Gastroesophageal sphincter (tissue), 4 donors: Measurements from ENCODE around the gene NID2. TPM values are rescaled to one million over a fixed set of nuclear protein-coding genes. Genes with fewer than 3 reads are reported as not detected.

ENCODE experiments used
- ATAC-seq: fragments of 150-250 bp; one replicate; pipeline ENCODE4 v1.9.1; 2016; ENCODE audit warnings: mild to moderate bottlenecking, moderate library complexity
- H3K27ac ChIP-seq, 4 donors: fragments of 200-600 bp; sonication (generic) in 3 of 4; 1 replicate in 3 of 4; 2 replicates in 1 of 4; pipeline ENCODE4 v1.5.1; 2016 to 2019
- H3K27me3 ChIP-seq: fragments of 200-600 bp; sonication (generic); one replicate; pipeline ENCODE4 v1.5.1; 2019
- H3K36me3 ChIP-seq, 2 donors: fragments of 200-600 bp; sonication (generic); one replicate each; pipeline ENCODE4 v1.5.1; 2019; ENCODE audit warnings: control low read depth in 1 of 2
- H3K4me1 ChIP-seq, 3 donors: fragments of 200-600 bp; sonication (generic); 1 replicate in 2 of 3; 2 replicates in 1 of 3; pipeline ENCODE4 v1.5.1; 2016 to 2019; ENCODE audit warnings: control low read depth in 2 of 3
- H3K4me3 ChIP-seq, 2 donors: fragments of 200-600 bp; sonication (generic); one replicate each; pipeline ENCODE4 v1.5.1; 2019; ENCODE audit warnings: mild to moderate bottlenecking in 1 of 2, moderate library complexity in 1 of 2
- H3K9me3 ChIP-seq, 3 donors: fragments of 200-600 bp; sonication (generic); one replicate each; pipeline ENCODE4 v1.5.1; 2017 to 2019; ENCODE audit warnings: control low read depth in 2 of 3
- CTCF ChIP-seq, 4 experiments: fragments of 200-600 bp in 2 of 4; fragments of 450-650 bp in 2 of 4; sonication (generic) in 1 of 4; IDR thresholded peaks; one replicate each; pipeline ENCODE4 v1.5.1; 2017 to 2019; ENCODE audit warnings: antibody characterized with exemption in 4 of 4, mild to moderate bottlenecking in 2 of 4, moderate library complexity in 2 of 4
- EP300 ChIP-seq: sonication (generic); formaldehyde crosslinking; IDR thresholded peaks from one replicate; pipeline ENCODE4 v1.6.1; 2017; ENCODE audit warnings: antibody characterized with exemption, mild to moderate bottlenecking
- POLR2A ChIP-seq, 2 donors: fragments of 450-650 bp; IDR thresholded peaks; one replicate each; pipeline ENCODE4 v1.6.1; 2017; ENCODE audit warnings: antibody characterized with exemption in 2 of 2, mild to moderate bottlenecking in 2 of 2, moderate library complexity in 1 of 2
- POLR2AphosphoS5 ChIP-seq: sonication (generic); formaldehyde crosslinking; IDR thresholded peaks from one replicate; pipeline ENCODE4 v1.6.1; 2017; ENCODE audit warnings: antibody characterized with exemption
- WGBS, 2 donors: methylation state at CpG; one replicate each; pipeline ENCODE4 v1.1.5; 2018; ENCODE audit warnings: low coverage in 1 of 2; 5-methylcytosine and 5-hydroxymethylcytosine counted together
- total RNA-seq, 4 donors: library from RNA; depleted of rRNA; stranded (reverse); fragments of >200 nt; gene quantifications; one replicate each; pipeline ENCODE4 v1.1.0, GENCODE V29; 2016

Gene NID2
- total RNA-seq, 4 donors from 2014 or later, result 35.0 to 71.9 (median 63.3) TPM

DNA sequence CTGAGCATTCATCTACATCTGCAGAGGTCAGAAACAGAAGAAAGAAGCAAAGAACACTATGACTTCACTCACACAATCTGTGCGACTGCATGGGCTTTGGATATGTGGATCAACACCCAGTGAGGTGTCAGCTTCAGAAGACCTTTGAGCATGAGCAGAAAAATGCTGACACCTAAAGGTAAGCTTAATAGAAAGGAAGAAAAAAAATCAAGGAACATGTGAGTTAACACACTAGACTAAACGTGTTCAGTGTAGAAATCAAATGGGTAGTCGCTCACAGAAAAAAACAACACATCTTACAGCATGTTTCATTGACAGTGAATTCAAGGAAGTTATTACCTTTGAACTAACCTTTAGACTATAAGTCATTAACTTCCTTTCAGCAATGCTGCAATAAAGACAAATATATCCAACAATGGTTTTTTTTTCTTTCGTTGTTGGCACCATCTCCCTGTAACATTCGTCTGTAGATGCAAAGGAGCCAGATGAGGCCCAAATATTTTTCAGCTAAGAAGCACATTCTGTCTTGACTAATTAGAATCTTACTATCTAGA, 48.6 kb downstream of the NID2 start:
- peaks cover 0 to 59% (median 6%) of the 10 kb centered on the region in 3 donors for H3K4me1 ChIP-seq
- ATAC-seq, result no peak
- H3K36me3 ChIP-seq, result peaks cover 0 to 58% of the 10 kb centered on the region in 2 donors
- WGBS, 2 donors, result 67 to 72% methylated on average over 4 to 5 of the region's 5 CpGs
- no peak overlapping the region for H3K4me3 ChIP-seq
- no peaks in the 10 kb centered on the region for H3K27me3 ChIP-seq
- TF ChIP-seq POLR2A (IDR thresholded peaks at IDR 0.05), result no peak
- TF ChIP-seq POLR2AphosphoS5, result no peak
- TF ChIP-seq EP300, result no peak
- TF ChIP-seq CTCF (IDR thresholded peaks at IDR 0.05), result no peak
- peak overlapping the region in 1 of 4 donors; percentile 13 for H3K27ac ChIP-seq
- H3K9me3 ChIP-seq, result no peaks in the 10 kb centered on the region

GRCh38 chr14:52018970-52019369, 49.9 kb downstream of the NID2 start:
- H3K4me1 ChIP-seq, result peaks cover 0 to 60% (median 6%) of the 10 kb centered on the region in 3 donors
- H3K27ac ChIP-seq, result no peak overlapping the region

GRCh38 chr14:52018252-52018651, 50.6 kb downstream of the NID2 start:
- ATAC-seq, result no peak
- H3K36me3 ChIP-seq, result peaks cover 0 to 69% of the 10 kb centered on the region in 2 donors
- H3K4me1 ChIP-seq, result peaks cover 0 to 60% (median 0%) of the 10 kb centered on the region in 3 donors
- H3K9me3 ChIP-seq, result no peaks in the 10 kb centered on the region
- TF ChIP-seq CTCF (IDR thresholded peaks at IDR 0.05) (no peak), POLR2AphosphoS5 (no peak), POLR2A (IDR thresholded peaks at IDR 0.05) (no peak), EP300 (no peak)
- 73 to 91% methylated on average over 4 of the region's 4 CpGs for WGBS, 2 donors
- no peak overlapping the region for H3K27ac ChIP-seq
- H3K4me3 ChIP-seq, result no peak overlapping the region
- H3K27me3 ChIP-seq, result no peaks in the 10 kb centered on the region

More at GRCh38 chr14:52018970-52019369, 49.9 kb downstream of the NID2 start:
- WGBS, 2 donors, result 44% methylated on average over 2 of the region's 8 CpGs; no CpG with 5 or more reads in 1 of the 2 donors
- no peaks in the 10 kb centered on the region for H3K27me3 ChIP-seq
- H3K9me3 ChIP-seq, result no peaks in the 10 kb centered on the region
- H3K36me3 ChIP-seq, result peaks cover 0 to 62% of the 10 kb centered on the region in 2 donors
- H3K4me3 ChIP-seq, result no peak overlapping the region
- TF ChIP-seq CTCF (IDR thresholded peaks at IDR 0.05) (no peak), POLR2AphosphoS5 (no peak), EP300 (no peak), POLR2A (IDR thresholded peaks at IDR 0.05) (no peak)
- ATAC-seq, result no peak

DNA sequence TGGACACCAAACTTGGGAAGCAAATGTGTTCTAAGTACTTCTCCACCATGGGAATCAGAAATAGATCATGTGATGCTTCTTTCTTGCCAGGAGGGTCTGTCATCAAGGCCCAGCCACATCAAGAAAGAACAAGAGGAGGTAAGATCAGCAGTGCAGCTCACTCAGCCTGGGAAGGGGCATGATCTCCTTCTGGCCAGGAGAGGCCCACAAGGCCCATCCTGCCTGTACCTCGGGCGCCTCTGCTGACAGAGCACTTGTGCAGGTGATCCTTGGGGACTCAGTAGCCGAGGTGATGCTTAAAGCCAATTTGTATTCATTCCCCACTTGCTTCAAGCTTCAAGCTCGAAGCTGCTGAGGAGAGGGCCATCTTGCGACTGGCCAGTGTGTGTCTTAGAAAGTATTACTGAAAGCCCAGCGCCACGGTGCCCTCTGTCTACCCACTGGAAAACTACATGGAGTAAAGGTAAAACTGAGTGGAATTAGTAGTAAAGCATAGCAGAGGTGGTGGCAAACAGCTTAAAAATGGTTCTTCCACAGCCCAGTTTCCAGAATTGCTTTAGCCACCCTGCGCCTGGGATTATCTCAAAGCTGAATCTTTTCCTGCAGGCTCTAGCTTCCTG, 53.3 kb downstream of the NID2 start:
- Histone ChIP-seq H3K4me1 (peaks cover 0 to 51% (median 7%) of the 10 kb centered on the region in 3 donors), H3K27ac (peak overlapping the region in 1 of 4 donors; percentile 0), H3K9me3 (no peaks in the 10 kb centered on the region), H3K4me3 (no peak overlapping the region), H3K36me3 (peaks cover 0 to 86% of the 10 kb centered on the region in 2 donors), H3K27me3 (no peaks in the 10 kb centered on the region)
- TF ChIP-seq POLR2A (IDR thresholded peaks at IDR 0.05) (no peak), CTCF (IDR thresholded peaks at IDR 0.05) (peak; percentile 10 to 54 (median 24)), POLR2AphosphoS5 (no peak), EP300 (no peak)
- 67 to 80% methylated on average over 1 to 4 of the region's 8 CpGs for WGBS, 2 donors
- ATAC-seq, result no peak
